ENCODE data around the gene SETBP1.

Gene SETBP1

DNA sequence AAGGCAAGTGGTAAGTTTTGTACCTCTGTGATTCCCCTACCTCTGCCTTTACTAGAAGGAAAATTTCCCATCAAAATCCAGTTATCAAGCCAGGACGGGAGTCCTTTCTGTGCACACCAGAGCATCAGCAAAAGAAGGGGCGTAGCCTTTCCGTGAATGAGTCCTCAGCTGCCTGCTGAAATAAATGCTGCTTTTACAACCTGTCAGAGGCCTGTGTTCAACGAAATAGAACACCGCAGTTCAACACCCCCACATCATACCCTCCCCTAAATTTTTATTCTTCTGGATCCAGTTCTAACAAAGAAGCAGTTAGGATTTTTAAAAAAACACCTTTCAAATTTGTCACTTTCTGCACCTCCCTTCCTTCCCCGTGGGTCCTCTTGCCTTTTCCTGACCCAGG is 135.8 kb downstream of the SETBP1 start:
- no peak overlapping the region for H3K4me3 ChIP-seq (ENCODE audit: low read depth, low read length)
- no peak for TF ChIP-seq CTCF (IDR thresholded peaks at IDR 0.05; ENCODE audit: insufficient read depth, low read depth, low read length, missing control alignments)
- no peak for DNase-seq (ENCODE audit: low read depth)

GRCh38 chr18:44817831-44818473 is 137.3 kb downstream of the SETBP1 start:
- H3K4me3 ChIP-seq (ENCODE audit: low read depth, low read length), result no peak overlapping the region
- DNase-seq (ENCODE audit: low read depth), result no peak
- no peak for TF ChIP-seq CTCF (IDR thresholded peaks at IDR 0.05; ENCODE audit: insufficient read depth, low read depth, low read length, missing control alignments)

- H3K4me3 ChIP-seq (ENCODE audit: low read depth, low read length), result no peak overlapping the region
These were observed 138.1 kb downstream of the SETBP1 start for GRCh38 chr18:44818668-44819403.

DNA sequence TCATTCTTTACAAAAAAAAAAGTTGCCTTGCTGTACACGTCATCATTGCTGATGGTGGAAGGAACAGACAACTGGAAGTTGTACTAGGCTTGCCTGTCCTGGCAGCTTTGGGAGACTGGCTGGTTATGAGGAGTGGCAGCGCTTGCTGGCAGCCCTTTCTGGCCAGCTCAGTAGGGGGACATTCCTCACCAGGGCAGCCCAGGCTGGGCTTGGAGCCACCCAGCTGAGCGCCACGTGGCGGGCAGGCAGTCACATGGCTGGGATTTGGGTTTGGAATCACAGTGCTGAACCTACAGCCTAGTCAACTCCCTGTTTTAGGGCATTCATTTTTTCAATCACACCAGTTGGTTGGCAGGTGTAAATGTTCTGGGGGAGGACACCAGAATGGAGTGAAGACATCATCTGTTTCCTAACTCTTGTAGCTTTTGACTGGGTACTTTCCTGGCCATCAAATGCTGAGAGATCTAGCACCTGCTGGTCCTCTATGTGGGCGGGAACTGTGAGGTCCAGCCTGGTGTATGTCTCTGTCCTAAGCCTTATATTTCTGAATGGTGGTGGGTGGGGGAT is 139.3 kb downstream of the SETBP1 start:
- no peak overlapping the region for H3K4me3 ChIP-seq (ENCODE audit: low read depth, low read length)
- no peak for DNase-seq (ENCODE audit: low read depth)
- no peak for TF ChIP-seq CTCF (IDR thresholded peaks at IDR 0.05; ENCODE audit: insufficient read depth, low read depth, low read length, missing control alignments)

More at GRCh38 chr18:44818668-44819403, 138.1 kb downstream of the SETBP1 start:
- DNase-seq (ENCODE audit: low read depth), result no peak
- no peak for TF ChIP-seq CTCF (IDR thresholded peaks at IDR 0.05; ENCODE audit: insufficient read depth, low read depth, low read length, missing control alignments)

DNA sequence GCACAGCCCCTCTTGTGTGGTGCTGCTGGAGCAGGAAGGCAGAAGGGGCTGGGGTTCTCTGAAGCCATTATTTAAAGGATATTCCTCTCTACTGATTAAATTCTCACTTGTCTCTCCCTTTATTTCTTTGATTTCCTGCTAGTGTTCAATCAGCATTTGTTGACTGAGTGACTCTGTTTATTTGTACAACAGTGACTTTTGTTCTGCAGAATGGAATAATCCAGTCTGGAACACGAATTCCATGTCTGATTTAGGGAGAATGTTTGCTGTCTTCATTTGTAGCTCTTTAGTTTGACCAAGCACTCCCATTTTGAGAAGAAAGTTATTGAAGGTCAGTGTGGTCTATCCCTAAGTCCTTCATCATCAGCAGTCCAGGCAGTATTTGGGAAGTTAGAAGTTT is 141.2 kb downstream of the SETBP1 start:
- no peak for DNase-seq (ENCODE audit: low read depth)
- TF ChIP-seq CTCF (IDR thresholded peaks at IDR 0.05; ENCODE audit: insufficient read depth, low read depth, low read length, missing control alignments), result no peak
- H3K4me3 ChIP-seq (ENCODE audit: low read depth, low read length), result no peak overlapping the region

- DNase-seq (ENCODE audit: low read depth), result no peak
- TF ChIP-seq CTCF (IDR thresholded peaks at IDR 0.05; ENCODE audit: insufficient read depth, low read depth, low read length, missing control alignments), result no peak
- no peak overlapping the region for H3K4me3 ChIP-seq (ENCODE audit: low read depth, low read length)
These were observed 142.6 kb downstream of the SETBP1 start for GRCh38 chr18:44823286-44823685.
